ENCODE measurements around the gene PYGM. TPM values are rescaled to one million over a fixed set of nuclear protein-coding genes. Genes with fewer than 3 reads are reported as not detected.
A peak's percentile ranks its signal among the peaks of the same experiment; 100 is the strongest.

PYGM gene
- total and polyA plus RNA-seq, 2 of the 13 experiments (the other 11 are each of a cell fraction or from before 2014, with no cell fraction given) = 0.11 to 0.12 TPM

DNA sequence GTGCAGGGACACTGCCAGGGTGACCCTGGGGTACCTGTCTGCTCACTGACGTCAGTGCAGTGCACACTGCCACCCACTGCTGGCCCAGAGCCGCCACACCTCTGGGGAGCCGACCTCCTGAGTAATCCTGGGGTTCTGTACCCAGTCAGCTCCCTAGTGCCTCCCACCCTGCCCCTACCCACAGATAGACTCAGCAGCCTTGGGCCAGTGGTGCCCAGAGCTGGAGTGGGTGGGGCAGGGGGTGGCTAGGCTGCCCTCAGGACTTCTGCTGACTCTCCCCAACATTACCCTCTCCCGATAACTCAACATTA is 42.6 kb downstream of the PYGM start:
- Histone ChIP-seq H3K4me3 (replicated peaks in 1 of 3; ENCODE audit: insufficient read depth in 1 of 3, low read depth in 2 of 3, low read length in 3 of 3) (no peak overlapping the region), H3K36me3 (replicated peaks in 1 of 2; ENCODE audit: control insufficient read depth in 1 of 2, insufficient read depth in 2 of 2, low read length in 2 of 2) (no peaks in the 10 kb centered on the region), H4K20me1 (ENCODE audit: insufficient read depth, low read length) (no peaks in the 10 kb centered on the region), H3K27me3 (ENCODE audit: control insufficient read depth in 1 of 2, insufficient read depth in 2 of 2, low read length in 2 of 2) (peaks cover 7 to 74% of the 10 kb centered on the region in 2 experiments; a peak in 4 of 5 replicates), H3K9ac (ENCODE audit: insufficient read depth, low read depth, low read length) (no peak overlapping the region), H2AFZ (ENCODE audit: low read length) (no peak overlapping the region), H3K27ac (ENCODE audit: extremely low read length, insufficient read depth, low read length) (no peak overlapping the region), H3K4me1 (ENCODE audit: insufficient read depth, low read length) (no peaks in the 10 kb centered on the region), H3K9me3 (ENCODE audit: low read length) (no peaks in the 10 kb centered on the region), H3K79me2 (ENCODE audit: insufficient read depth, low read length) (no peaks in the 10 kb centered on the region), H3K4me2 (ENCODE audit: low read depth, low read length) (no peak overlapping the region)
- intact Hi-C loops (cut with micrococcal nuclease; ENCODE audit: unreplicated experiment) = no loop called here
- in situ Hi-C loops (cut with HindIII; ENCODE audit: extremely low pct_ligation_motif_present, low pct_unique_long_range_greater_than_20kb) = no loop called here
- DNase-seq (ENCODE audit: low spot score) (no peak), ATAC-seq (peak; percentile 18; the same call in 1 of the 3 replicates), FAIRE-seq (no peak)
- 13% methylated on average over 3 of the region's 4 CpGs for WGBS (ENCODE audit: low lambda C conversion rate)
- TF ChIP-seq ZKSCAN5 (CRISPR knock-in tag; IDR thresholded peaks at IDR 0.05) (no peak), CREB1 (IDR thresholded peaks at IDR 0.05) (0 out of 2 replicates have a peak, but pooled peaks have one; percentile 3), CREB1 (CRISPR knock-in tag; IDR thresholded peaks at IDR 0.05) (no peak), ZNF331 (CRISPR knock-in tag; IDR thresholded peaks at IDR 0.05) (no peak)
- CTCF ChIA-PET (ENCODE audit: low intra/inter-chr PET ratio, low total read pairs) = no interaction called here
- POLR2A ChIA-PET = no interaction called here
- no TSS peak for BruUV-seq (replicated peaks)

DNA sequence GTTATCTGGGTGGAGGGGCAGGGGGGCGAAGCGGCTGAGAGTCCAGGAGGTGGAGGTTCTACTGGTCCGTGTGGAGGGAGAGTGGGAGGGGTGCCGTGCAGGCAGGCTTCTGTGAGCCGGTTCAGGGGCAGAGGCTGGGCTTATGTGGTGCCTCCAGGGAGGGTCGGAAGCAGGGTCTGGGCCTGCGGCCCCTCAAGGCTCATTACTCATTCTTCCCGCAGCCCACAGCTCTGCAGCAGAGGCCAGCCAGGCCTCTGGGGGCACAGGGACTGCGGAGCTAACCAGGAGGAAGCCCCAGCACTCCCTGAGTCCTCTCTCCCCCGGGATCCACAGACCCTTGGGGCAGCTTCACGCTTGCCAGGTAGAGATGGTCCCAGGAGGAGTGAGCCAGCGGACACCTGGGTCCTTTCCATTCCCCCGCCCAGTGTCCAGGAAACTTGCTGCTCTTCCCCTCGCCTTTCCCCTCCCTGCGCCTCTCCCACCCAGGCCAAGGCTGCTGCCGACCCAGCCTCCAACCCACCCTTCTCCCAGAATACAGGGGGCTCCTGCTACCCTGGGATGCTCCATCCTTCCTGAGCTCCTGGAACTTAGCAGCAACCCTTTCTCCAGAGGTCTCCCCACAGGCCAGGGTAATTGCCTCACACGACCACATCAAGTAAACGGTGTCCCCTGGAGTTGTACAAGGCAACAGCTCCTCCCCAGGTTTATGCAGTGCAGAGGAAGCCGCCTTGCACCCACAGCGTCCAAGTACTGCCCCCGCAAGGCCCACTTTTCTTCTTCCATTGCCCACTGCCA is 43.1 kb downstream of the PYGM start:
- H3K79me2 ChIP-seq (ENCODE audit: insufficient read depth, low read length) = no peaks in the 10 kb centered on the region
- H3K9ac ChIP-seq (ENCODE audit: insufficient read depth, low read depth, low read length) = no peak overlapping the region
- H3K4me2 ChIP-seq (ENCODE audit: low read depth, low read length) = no peak overlapping the region
- no peaks in the 10 kb centered on the region for H3K4me1 ChIP-seq (ENCODE audit: insufficient read depth, low read length)
- no peaks in the 10 kb centered on the region for H3K9me3 ChIP-seq (ENCODE audit: low read length)
- no peak overlapping the region for H3K4me3 ChIP-seq (replicated peaks in 1 of 3; ENCODE audit: insufficient read depth in 1 of 3, low read depth in 2 of 3, low read length in 3 of 3)
- no peaks in the 10 kb centered on the region for H3K36me3 ChIP-seq (replicated peaks in 1 of 2; ENCODE audit: control insufficient read depth in 1 of 2, insufficient read depth in 2 of 2, low read length in 2 of 2)
- H4K20me1 ChIP-seq (ENCODE audit: insufficient read depth, low read length) = no peaks in the 10 kb centered on the region
- no TSS peak for BruUV-seq (replicated peaks)
- no peak overlapping the region for H2AFZ ChIP-seq (ENCODE audit: low read length)
- ChIA-PET CTCF (ENCODE audit: low intra/inter-chr PET ratio, low total read pairs) (no interaction called here), POLR2A (no interaction called here)
- 12% methylated on average over 10 of the region's 21 CpGs for WGBS (ENCODE audit: low lambda C conversion rate)
- ATAC-seq = no peak
- no peak overlapping the region for H3K27ac ChIP-seq (ENCODE audit: extremely low read length, insufficient read depth, low read length)
- peaks cover 7 to 70% of the 10 kb centered on the region in 2 experiments; a peak in 4 of 5 replicates for H3K27me3 ChIP-seq (ENCODE audit: control insufficient read depth in 1 of 2, insufficient read depth in 2 of 2, low read length in 2 of 2)
- no peak for DNase-seq (ENCODE audit: low spot score)
- FAIRE-seq = no peak
- in situ Hi-C loops (cut with HindIII; ENCODE audit: extremely low pct_ligation_motif_present, low pct_unique_long_range_greater_than_20kb) (no loop called here), intact Hi-C loops (cut with micrococcal nuclease; ENCODE audit: unreplicated experiment) (no loop called here)
- no peak for TF ChIP-seq NR3C1 (CRISPR knock-in tag; IDR thresholded peaks at IDR 0.05)
- TF ChIP-seq, protein P1, sequence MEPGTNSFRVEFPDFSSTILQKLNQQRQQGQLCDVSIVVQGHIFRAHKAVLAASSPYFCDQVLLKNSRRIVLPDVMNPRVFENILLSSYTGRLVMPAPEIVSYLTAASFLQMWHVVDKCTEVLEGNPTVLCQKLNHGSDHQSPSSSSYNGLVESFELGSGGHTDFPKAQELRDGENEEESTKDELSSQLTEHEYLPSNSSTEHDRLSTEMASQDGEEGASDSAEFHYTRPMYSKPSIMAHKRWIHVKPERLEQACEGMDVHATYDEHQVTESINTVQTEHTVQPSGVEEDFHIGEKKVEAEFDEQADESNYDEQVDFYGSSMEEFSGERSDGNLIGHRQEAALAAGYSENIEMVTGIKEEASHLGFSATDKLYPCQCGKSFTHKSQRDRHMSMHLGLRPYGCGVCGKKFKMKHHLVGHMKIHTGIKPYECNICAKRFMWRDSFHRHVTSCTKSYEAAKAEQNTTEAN (CRISPR knock-in tag; conservative IDR thresholded peaks at IDR 0.05) = no peak
- TF ChIP-seq ZNF274 (CRISPR knock-in tag; IDR thresholded peaks at IDR 0.05) = no peak
- TF ChIP-seq, protein P2, sequence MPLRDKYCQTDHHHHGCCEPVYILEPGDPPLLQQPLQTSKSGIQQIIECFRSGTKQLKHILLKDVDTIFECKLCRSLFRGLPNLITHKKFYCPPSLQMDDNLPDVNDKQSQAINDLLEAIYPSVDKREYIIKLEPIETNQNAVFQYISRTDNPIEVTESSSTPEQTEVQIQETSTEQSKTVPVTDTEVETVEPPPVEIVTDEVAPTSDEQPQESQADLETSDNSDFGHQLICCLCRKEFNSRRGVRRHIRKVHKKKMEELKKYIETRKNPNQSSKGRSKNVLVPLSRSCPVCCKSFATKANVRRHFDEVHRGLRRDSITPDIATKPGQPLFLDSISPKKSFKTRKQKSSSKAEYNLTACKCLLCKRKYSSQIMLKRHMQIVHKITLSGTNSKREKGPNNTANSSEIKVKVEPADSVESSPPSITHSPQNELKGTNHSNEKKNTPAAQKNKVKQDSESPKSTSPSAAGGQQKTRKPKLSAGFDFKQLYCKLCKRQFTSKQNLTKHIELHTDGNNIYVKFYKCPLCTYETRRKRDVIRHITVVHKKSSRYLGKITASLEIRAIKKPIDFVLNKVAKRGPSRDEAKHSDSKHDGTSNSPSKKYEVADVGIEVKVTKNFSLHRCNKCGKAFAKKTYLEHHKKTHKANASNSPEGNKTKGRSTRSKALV (CRISPR knock-in tag; IDR thresholded peaks at IDR 0.05) = no peak
- no peak for TF ChIP-seq NCOR1 (IDR thresholded peaks at IDR 0.05; ENCODE audit: borderline replicate concordance, low read length)
- TF ChIP-seq, protein P3, sequence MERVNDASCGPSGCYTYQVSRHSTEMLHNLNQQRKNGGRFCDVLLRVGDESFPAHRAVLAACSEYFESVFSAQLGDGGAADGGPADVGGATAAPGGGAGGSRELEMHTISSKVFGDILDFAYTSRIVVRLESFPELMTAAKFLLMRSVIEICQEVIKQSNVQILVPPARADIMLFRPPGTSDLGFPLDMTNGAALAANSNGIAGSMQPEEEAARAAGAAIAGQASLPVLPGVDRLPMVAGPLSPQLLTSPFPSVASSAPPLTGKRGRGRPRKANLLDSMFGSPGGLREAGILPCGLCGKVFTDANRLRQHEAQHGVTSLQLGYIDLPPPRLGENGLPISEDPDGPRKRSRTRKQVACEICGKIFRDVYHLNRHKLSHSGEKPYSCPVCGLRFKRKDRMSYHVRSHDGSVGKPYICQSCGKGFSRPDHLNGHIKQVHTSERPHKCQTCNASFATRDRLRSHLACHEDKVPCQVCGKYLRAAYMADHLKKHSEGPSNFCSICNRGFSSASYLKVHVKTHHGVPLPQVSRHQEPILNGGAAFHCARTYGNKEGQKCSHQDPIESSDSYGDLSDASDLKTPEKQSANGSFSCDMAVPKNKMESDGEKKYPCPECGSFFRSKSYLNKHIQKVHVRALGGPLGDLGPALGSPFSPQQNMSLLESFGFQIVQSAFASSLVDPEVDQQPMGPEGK (CRISPR knock-in tag; IDR thresholded peaks at IDR 0.05) = no peak
- TF ChIP-seq ZNF292 (CRISPR knock-in tag; IDR thresholded peaks at IDR 0.05; ENCODE audit: borderline replicate concordance, low read depth) = no peak
- TF ChIP-seq, protein P4, sequence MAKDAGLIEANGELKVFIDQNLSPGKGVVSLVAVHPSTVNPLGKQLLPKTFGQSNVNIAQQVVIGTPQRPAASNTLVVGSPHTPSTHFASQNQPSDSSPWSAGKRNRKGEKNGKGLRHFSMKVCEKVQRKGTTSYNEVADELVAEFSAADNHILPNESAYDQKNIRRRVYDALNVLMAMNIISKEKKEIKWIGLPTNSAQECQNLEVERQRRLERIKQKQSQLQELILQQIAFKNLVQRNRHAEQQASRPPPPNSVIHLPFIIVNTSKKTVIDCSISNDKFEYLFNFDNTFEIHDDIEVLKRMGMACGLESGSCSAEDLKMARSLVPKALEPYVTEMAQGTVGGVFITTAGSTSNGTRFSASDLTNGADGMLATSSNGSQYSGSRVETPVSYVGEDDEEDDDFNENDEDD (CRISPR knock-in tag; IDR thresholded peaks at IDR 0.05; ENCODE audit: borderline replicate concordance) = no peak

Measured in HepG2 (cell line).